ENCODE measurements around the gene KRTAP10-10. TPM values are rescaled to one million over a fixed set of nuclear protein-coding genes. Genes with fewer than 3 reads are reported as not detected.
"Not testable (repeated sequence)": the region's sequence is repeated elsewhere in the genome, so short reads cannot be mapped to it uniquely, and the experiment has no call there.

Gene KRTAP10-10
- not detected for total RNA-seq

GRCh38 chr21:44637018-44637850 lies at the start of gene KRTAP10-10:
KRTAP10-10 (plus strand) TSS chr21:44637356; CDS start chr21:44637418, 62 bp downstream.
- DNase-seq (ENCODE audit: low spot score in 2 of 2) (no peak), FAIRE-seq (no peak)

- no peak for FAIRE-seq
- DNase-seq (ENCODE audit: low spot score in 2 of 2): no peak
Observed at GRCh38 chr21:44589094-44589493, 48.1 kb upstream of the KRTAP10-10 start.

GRCh38 chr21:44589586-44590305 lies 47.4 kb upstream of the KRTAP10-10 start:
- no peak for FAIRE-seq

GRCh38 chr21:44590311-44590721 lies 46.8 kb upstream of the KRTAP10-10 start:
- DNase-seq (ENCODE audit: low spot score in 2 of 2) (no peak), FAIRE-seq (no peak)

More at GRCh38 chr21:44589586-44590305, 47.4 kb upstream of the KRTAP10-10 start:
- DNase-seq (ENCODE audit: low spot score in 2 of 2): no peak

GRCh38 chr21:44590897-44591800 lies 46.0 kb upstream of the KRTAP10-10 start:
- FAIRE-seq; DNase-seq (ENCODE audit: low spot score in 2 of 2): not testable (repeated sequence)

GRCh38 chr21:44591801-44592130 lies 45.4 kb upstream of the KRTAP10-10 start:
- not testable (repeated sequence) for FAIRE-seq; DNase-seq (ENCODE audit: low spot score in 2 of 2)

- FAIRE-seq (no peak), DNase-seq (ENCODE audit: low spot score in 2 of 2) (no peak)
Observed at GRCh38 chr21:44592446-44593311, 44.5 kb upstream of the KRTAP10-10 start, which contains the start of gene KRTAP10-6. KRTAP10-6 (minus strand) TSS chr21:44592505; CDS start chr21:44592484, 21 bp downstream.

GRCh38 chr21:44593598-44594405 lies 43.4 kb upstream of the KRTAP10-10 start:
- no peak for FAIRE-seq
- DNase-seq (ENCODE audit: low spot score in 2 of 2): no peak

GRCh38 chr21:44594406-44594916 lies 42.7 kb upstream of the KRTAP10-10 start:
- FAIRE-seq: no peak
- DNase-seq (ENCODE audit: low spot score in 2 of 2): no peak

- DNase-seq (ENCODE audit: low spot score in 2 of 2) (no peak), FAIRE-seq (no peak)
Observed at GRCh38 chr21:44595524-44595923, 41.6 kb upstream of the KRTAP10-10 start.

- DNase-seq (ENCODE audit: low spot score in 2 of 2) (no peak), FAIRE-seq (no peak)
Observed at GRCh38 chr21:44596068-44596725, 41.0 kb upstream of the KRTAP10-10 start.

GRCh38 chr21:44598061-44598460 lies 39.1 kb upstream of the KRTAP10-10 start:
- FAIRE-seq (no peak), DNase-seq (ENCODE audit: low spot score in 2 of 2) (no peak)

- no peak for DNase-seq (ENCODE audit: low spot score in 2 of 2)
Observed at GRCh38 chr21:44599264-44600029, 37.7 kb upstream of the KRTAP10-10 start.

GRCh38 chr21:44600118-44600978 lies 36.8 kb upstream of the KRTAP10-10 start, which contains the start of gene KRTAP10-7:
KRTAP10-7 (plus strand) TSS chr21:44600597; CDS start chr21:44600622, 25 bp downstream.
- not testable (repeated sequence) for FAIRE-seq; DNase-seq (ENCODE audit: low spot score in 2 of 2)

More at GRCh38 chr21:44599264-44600029, 37.7 kb upstream of the KRTAP10-10 start:
- no peak for FAIRE-seq

- DNase-seq (ENCODE audit: low spot score in 2 of 2); FAIRE-seq: not testable (repeated sequence)
Observed at GRCh38 chr21:44601091-44601490, 36.1 kb upstream of the KRTAP10-10 start.

Measured in frontal cortex (tissue), 4 donors.